ENCODE data around the gene ALG3. TPM values are rescaled to one million over a fixed set of nuclear protein-coding genes. Genes with fewer than 3 reads are reported as not detected.

ALG3 gene
- total RNA-seq, 1 experiment from 2014 or later: 72.7 TPM

DNA sequence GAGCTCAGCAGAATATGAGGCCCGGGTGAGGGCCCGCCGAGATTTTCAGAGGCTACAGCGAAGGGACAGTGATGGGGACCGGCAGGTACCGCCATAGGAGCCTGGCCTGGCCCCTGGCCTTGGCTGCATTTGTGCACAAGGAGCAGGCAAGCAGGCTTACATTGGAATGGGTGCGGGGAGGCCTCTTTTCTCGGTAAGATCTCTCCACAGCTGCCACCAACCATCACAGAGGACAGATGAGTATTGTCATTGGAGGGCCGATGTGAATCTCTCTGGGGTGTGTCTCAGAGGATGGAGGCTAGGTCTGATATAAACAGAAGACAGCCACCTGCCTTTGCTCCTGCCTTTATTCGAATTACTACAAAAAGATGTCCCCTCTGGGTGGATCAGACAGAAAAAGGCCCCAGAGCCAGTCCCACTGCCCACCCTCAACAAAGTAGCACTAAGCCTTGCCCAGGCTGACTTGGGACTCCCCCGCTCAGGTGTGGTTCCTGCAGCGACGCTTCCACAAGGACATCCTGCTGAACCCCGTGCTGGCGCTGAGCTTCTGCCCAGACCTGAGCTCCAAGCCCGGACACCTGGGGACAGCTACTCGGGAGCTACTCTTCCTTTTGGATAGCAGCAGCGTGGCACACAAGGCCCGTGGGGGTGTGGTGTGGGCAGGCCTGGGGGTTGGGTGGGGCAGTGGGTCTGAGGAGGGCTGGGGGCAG lies 13.9 kb downstream of the ALG3 start:
- Histone ChIP-seq H3K27ac (ENCODE audit: low read length) (no peak overlapping the region), H3K9me3 (ENCODE audit: control insufficient read depth, insufficient read depth, low read depth, low read length) (no peaks in the 10 kb centered on the region), H3K27me3 (ENCODE audit: control insufficient read depth, insufficient read depth, low read length) (peaks cover 7% of the 10 kb centered on the region; the same call in 1 of the 2 replicates), H3K4me3 (ENCODE audit: low read depth in 2 of 2, low read length in 2 of 2) (no peak overlapping the region), H3K4me1 (ENCODE audit: control insufficient read depth, insufficient read depth, low read length) (no peaks in the 10 kb centered on the region; the same call in 1 of the 2 replicates), H3K36me3 (ENCODE audit: control insufficient read depth, insufficient read depth, low read length) (peaks cover under 1% of the 10 kb centered on the region; the same call in 1 of the 2 replicates)
- ChIA-PET POLR2A (no interaction called here), CTCF (no interaction called here)
- intact Hi-C loops (cut with micrococcal nuclease; ENCODE audit: unreplicated experiment) (no loop called here), in situ Hi-C loops (cut with HindIII; ENCODE audit: low pct_unique_long_range_greater_than_20kb, low sequenced_read_pairs) (no loop called here)
- no peak for DNase-seq (ENCODE audit: low read depth, low spot score)
- TF ChIP-seq, protein P1, sequence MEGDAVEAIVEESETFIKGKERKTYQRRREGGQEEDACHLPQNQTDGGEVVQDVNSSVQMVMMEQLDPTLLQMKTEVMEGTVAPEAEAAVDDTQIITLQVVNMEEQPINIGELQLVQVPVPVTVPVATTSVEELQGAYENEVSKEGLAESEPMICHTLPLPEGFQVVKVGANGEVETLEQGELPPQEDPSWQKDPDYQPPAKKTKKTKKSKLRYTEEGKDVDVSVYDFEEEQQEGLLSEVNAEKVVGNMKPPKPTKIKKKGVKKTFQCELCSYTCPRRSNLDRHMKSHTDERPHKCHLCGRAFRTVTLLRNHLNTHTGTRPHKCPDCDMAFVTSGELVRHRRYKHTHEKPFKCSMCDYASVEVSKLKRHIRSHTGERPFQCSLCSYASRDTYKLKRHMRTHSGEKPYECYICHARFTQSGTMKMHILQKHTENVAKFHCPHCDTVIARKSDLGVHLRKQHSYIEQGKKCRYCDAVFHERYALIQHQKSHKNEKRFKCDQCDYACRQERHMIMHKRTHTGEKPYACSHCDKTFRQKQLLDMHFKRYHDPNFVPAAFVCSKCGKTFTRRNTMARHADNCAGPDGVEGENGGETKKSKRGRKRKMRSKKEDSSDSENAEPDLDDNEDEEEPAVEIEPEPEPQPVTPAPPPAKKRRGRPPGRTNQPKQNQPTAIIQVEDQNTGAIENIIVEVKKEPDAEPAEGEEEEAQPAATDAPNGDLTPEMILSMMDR (IDR thresholded peaks at IDR 0.05): no peak
- no peak for TF ChIP-seq POLR2AphosphoS5 (IDR thresholded peaks at IDR 0.05; ENCODE audit: low read depth, low read length)
- TF ChIP-seq SIN3A (IDR thresholded peaks at IDR 0.05; ENCODE audit: borderline replicate concordance, insufficient read depth, low read depth, low read length): no peak
- TF ChIP-seq, protein P2, sequence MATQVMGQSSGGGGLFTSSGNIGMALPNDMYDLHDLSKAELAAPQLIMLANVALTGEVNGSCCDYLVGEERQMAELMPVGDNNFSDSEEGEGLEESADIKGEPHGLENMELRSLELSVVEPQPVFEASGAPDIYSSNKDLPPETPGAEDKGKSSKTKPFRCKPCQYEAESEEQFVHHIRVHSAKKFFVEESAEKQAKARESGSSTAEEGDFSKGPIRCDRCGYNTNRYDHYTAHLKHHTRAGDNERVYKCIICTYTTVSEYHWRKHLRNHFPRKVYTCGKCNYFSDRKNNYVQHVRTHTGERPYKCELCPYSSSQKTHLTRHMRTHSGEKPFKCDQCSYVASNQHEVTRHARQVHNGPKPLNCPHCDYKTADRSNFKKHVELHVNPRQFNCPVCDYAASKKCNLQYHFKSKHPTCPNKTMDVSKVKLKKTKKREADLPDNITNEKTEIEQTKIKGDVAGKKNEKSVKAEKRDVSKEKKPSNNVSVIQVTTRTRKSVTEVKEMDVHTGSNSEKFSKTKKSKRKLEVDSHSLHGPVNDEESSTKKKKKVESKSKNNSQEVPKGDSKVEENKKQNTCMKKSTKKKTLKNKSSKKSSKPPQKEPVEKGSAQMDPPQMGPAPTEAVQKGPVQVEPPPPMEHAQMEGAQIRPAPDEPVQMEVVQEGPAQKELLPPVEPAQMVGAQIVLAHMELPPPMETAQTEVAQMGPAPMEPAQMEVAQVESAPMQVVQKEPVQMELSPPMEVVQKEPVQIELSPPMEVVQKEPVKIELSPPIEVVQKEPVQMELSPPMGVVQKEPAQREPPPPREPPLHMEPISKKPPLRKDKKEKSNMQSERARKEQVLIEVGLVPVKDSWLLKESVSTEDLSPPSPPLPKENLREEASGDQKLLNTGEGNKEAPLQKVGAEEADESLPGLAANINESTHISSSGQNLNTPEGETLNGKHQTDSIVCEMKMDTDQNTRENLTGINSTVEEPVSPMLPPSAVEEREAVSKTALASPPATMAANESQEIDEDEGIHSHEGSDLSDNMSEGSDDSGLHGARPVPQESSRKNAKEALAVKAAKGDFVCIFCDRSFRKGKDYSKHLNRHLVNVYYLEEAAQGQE (IDR thresholded peaks at IDR 0.05; ENCODE audit: insufficient read depth in 1 of 2, low read depth in 2 of 2, low read length in 1 of 2): no peak
- TF ChIP-seq TCF7L2 (IDR thresholded peaks at IDR 0.05; ENCODE audit: low read depth, low read length): no peak
- BruUV-seq (replicated peaks): no TSS peak
- no peak for ATAC-seq

DNA sequence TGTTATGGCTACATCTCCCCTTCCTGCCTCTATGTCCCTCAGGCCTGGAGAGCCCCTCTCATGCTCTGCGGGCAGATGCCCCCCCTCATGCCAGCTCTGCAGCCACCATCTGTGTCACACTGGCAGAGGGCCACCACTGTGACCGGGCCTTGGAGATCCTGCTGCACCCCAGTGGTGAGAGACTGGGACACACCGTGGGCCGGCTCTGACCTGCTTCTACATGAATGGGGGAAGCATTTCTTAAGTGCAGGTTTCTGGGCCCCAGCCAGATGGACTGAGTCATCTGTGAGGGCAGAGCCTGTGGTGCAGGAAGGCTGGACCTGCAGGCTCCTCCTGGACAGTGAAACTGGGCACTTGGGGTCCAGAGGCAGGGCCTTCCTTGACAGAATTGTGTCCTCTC lies 14.5 kb downstream of the ALG3 start:
- intact Hi-C loops (cut with micrococcal nuclease; ENCODE audit: unreplicated experiment) (no loop called here), in situ Hi-C loops (cut with HindIII; ENCODE audit: low pct_unique_long_range_greater_than_20kb, low sequenced_read_pairs) (no loop called here)
- peaks cover 2% of the 10 kb centered on the region; the same call in 1 of the 2 replicates for H3K36me3 ChIP-seq (ENCODE audit: control insufficient read depth, insufficient read depth, low read length)
- H3K9me3 ChIP-seq (ENCODE audit: control insufficient read depth, insufficient read depth, low read depth, low read length): no peaks in the 10 kb centered on the region
- H3K27me3 ChIP-seq (ENCODE audit: control insufficient read depth, insufficient read depth, low read length): peaks cover 9% of the 10 kb centered on the region; the same call in 1 of the 2 replicates
- CTCF ChIA-PET: no interaction called here
- DNase-seq (ENCODE audit: low read depth, low spot score): no peak
- no TSS peak for BruUV-seq (replicated peaks)
- POLR2A ChIA-PET: no interaction called here
- H3K27ac ChIP-seq (ENCODE audit: low read length): no peak overlapping the region
- TF ChIP-seq, protein P2 (IDR thresholded peaks at IDR 0.05; ENCODE audit: insufficient read depth in 1 of 2, low read depth in 2 of 2, low read length in 1 of 2): no peak
- no peak for TF ChIP-seq SIN3A (IDR thresholded peaks at IDR 0.05; ENCODE audit: borderline replicate concordance, insufficient read depth, low read depth, low read length)
- no peak for TF ChIP-seq TCF7L2 (IDR thresholded peaks at IDR 0.05; ENCODE audit: low read depth, low read length)
- TF ChIP-seq, protein P1 (IDR thresholded peaks at IDR 0.05): no peak
- no peak for TF ChIP-seq POLR2AphosphoS5 (IDR thresholded peaks at IDR 0.05; ENCODE audit: low read depth, low read length)
- peak; percentile 43 for ATAC-seq
- H3K4me1 ChIP-seq (ENCODE audit: control insufficient read depth, insufficient read depth, low read length): no peaks in the 10 kb centered on the region; the same call in 1 of the 2 replicates
- no peak overlapping the region for H3K4me3 ChIP-seq (ENCODE audit: low read depth in 2 of 2, low read length in 2 of 2)

Measured in Panc1 (cell line).